ENCODE results near the gene LRRC49. TPM values are rescaled to one million over a fixed set of nuclear protein-coding genes. Genes with fewer than 3 reads are reported as not detected.

LRRC49 gene
- total RNA-seq, 2 donors from 2014 or later = 9.8 to 13.3 TPM

DNA sequence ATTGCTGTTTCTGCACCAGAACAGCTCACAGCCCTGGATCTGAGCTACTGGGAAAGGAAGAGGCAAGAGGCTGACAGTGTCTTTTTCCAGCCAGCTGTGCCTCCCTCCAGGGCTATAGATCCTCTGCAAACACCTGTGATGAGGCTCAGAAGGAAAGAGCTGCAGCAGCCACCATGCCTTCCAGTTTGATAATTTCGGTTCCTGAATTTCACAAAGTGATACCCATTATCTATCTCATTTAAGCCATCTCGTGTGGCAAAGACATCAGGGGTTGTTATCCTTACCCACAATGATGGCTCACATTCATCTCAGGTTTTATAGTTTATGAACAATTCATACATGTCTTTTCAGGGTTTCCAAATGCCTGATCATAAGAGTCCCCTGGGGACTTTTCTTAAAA, 36.9 kb upstream of the LRRC49 start:
- Histone ChIP-seq H3K36me3 (no peaks in the 10 kb centered on the region), H3K27ac (no peak overlapping the region), H3K27me3 (replicated peaks; ENCODE audit: insufficient read depth) (no peaks in the 10 kb centered on the region), H3K4me1 (replicated peaks) (no peaks in the 10 kb centered on the region), H3K4me3 (no peak overlapping the region), H3K9me3 (no peaks in the 10 kb centered on the region)
- intact Hi-C loops (cut with DNase I) = no loop called here
- DNase-seq (ENCODE audit: low spot score) = no peak
- 84% methylated on average over 2 of the region's 2 CpGs for WGBS
- TF ChIP-seq POLR2AphosphoS5 (IDR thresholded peaks at IDR 0.05) (no peak), POLR2A (IDR thresholded peaks at IDR 0.05) (no peak)
- TF ChIP-seq, protein P1, sequence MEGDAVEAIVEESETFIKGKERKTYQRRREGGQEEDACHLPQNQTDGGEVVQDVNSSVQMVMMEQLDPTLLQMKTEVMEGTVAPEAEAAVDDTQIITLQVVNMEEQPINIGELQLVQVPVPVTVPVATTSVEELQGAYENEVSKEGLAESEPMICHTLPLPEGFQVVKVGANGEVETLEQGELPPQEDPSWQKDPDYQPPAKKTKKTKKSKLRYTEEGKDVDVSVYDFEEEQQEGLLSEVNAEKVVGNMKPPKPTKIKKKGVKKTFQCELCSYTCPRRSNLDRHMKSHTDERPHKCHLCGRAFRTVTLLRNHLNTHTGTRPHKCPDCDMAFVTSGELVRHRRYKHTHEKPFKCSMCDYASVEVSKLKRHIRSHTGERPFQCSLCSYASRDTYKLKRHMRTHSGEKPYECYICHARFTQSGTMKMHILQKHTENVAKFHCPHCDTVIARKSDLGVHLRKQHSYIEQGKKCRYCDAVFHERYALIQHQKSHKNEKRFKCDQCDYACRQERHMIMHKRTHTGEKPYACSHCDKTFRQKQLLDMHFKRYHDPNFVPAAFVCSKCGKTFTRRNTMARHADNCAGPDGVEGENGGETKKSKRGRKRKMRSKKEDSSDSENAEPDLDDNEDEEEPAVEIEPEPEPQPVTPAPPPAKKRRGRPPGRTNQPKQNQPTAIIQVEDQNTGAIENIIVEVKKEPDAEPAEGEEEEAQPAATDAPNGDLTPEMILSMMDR (IDR thresholded peaks at IDR 0.05) = no peak

DNA sequence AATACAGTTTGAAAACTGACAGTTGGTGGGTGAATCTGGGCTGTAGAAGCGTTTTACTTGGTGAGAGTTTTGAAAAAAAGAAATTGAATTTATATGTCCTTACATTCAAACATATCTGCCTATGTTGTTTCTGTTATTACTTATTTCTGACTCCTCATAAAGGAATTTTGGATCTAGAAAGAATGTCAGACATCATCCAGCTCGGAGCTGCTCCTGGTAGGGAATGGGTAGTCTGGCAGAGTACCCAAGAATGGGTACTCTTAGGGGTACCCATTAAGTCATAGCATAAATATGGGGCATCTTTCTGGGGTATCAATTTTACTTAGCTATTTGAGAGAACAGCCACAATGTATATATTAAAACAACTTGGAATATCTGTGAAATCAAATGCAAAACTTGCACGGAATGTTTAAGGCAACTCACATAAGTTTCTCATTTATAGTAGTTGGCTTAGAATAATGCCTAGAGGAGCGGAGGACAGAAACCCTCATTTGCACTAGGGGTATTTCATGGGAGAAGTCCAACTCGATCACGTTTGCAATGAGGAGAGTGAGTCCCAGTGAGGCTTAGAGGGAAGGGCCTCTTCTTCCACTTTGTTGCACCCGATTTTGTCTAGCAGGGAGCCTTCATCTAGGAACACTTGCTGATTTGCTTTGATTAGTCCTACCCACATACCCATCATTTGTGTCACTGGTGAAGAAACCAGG, 36.3 kb upstream of the LRRC49 start:
- DNase-seq (ENCODE audit: low spot score) = no peak
- intact Hi-C loops (cut with DNase I) = no loop called here
- H3K4me1 ChIP-seq (replicated peaks) = no peaks in the 10 kb centered on the region
- no peak overlapping the region for H3K4me3 ChIP-seq
- no peaks in the 10 kb centered on the region for H3K9me3 ChIP-seq
- 85% methylated on average over 7 of the region's 7 CpGs for WGBS
- TF ChIP-seq, protein P1 (IDR thresholded peaks at IDR 0.05) = no peak
- TF ChIP-seq POLR2A (IDR thresholded peaks at IDR 0.05) (no peak), POLR2AphosphoS5 (IDR thresholded peaks at IDR 0.05) (no peak)
- no peak overlapping the region for H3K27ac ChIP-seq
- no peaks in the 10 kb centered on the region for H3K27me3 ChIP-seq (replicated peaks; ENCODE audit: insufficient read depth)
- H3K36me3 ChIP-seq = no peaks in the 10 kb centered on the region

DNA sequence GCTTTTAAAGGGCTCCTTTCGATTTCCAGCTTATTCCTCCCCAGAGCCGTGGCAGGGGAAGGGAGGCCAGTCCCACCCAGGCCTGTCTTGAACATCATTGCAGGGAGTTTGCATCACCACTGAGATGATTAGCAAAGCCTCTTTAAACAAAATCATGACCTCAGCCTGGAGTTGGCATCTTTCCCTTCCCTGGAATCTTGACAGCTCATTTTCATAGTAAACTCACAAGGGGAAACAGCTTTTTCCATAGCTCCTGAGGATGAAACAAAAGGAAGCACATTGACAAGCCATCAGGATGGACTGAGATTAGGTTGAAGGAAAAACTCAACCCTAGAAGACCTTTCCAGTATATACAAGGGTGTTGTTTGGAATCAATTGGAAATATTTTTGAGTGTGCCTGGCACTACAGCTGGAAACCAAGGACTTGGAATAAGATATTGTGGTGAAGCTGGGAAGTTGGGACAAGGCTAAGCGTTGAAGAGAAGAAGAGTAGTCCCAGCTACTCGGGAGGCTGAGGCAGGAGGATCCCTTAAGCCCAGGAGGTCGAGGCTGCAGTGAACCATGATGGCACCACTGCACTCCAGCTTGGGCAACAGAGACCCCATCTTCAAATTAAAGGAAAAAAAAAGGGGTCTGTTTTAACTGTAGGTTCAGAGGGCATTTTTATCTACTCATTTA, 35.6 kb upstream of the LRRC49 start:
- no peak overlapping the region for H3K4me3 ChIP-seq
- no peak overlapping the region for H3K27ac ChIP-seq
- no peaks in the 10 kb centered on the region for H3K9me3 ChIP-seq
- DNase-seq (ENCODE audit: low spot score) = no peak
- TF ChIP-seq POLR2AphosphoS5 (IDR thresholded peaks at IDR 0.05) (no peak), POLR2A (IDR thresholded peaks at IDR 0.05) (no peak)
- TF ChIP-seq, protein P1 (IDR thresholded peaks at IDR 0.05) = no peak
- H3K36me3 ChIP-seq = no peaks in the 10 kb centered on the region
- intact Hi-C loops (cut with DNase I) = no loop called here
- H3K4me1 ChIP-seq (replicated peaks) = no peaks in the 10 kb centered on the region
- no peaks in the 10 kb centered on the region for H3K27me3 ChIP-seq (replicated peaks; ENCODE audit: insufficient read depth)
- WGBS = 76% methylated on average over 5 of the region's 5 CpGs

DNA sequence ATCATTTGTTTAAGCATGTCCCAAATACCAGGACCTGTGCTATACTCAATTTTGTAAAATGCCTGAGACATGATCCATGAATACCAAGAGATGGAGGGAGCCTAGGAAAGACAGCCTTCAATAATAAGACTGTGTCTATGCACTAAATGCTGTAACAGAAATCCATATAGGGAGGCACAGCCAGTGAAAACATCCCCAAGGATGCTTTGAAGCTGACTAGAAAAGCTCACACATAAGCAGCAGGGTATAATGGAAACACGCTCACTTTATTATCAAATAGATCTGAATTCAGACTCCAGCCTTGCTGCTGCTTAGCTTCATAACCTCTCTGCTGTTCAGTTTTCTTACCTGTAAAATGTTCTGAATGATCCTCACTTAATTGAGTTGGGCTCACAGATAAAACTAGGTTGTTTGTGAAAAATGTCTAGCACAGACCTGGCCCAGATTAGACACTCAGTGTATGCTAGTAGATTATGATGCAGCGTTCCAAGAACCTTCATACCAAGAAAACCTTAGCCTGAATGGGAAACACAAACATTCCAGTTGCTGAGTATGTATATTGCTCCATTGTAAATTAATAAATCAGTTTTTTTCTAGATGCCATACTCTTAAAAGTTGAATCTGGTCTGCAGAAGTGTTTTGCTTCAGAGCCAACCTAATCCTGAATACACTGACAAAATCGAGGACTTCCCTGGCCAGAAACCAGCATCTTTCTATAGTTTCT, 34.9 kb upstream of the LRRC49 start:
- intact Hi-C loops (cut with DNase I) = no loop called here
- no peak overlapping the region for H3K4me3 ChIP-seq
- no peaks in the 10 kb centered on the region for H3K36me3 ChIP-seq
- H3K27me3 ChIP-seq (replicated peaks; ENCODE audit: insufficient read depth) = no peaks in the 10 kb centered on the region
- TF ChIP-seq POLR2AphosphoS5 (IDR thresholded peaks at IDR 0.05) (no peak), POLR2A (IDR thresholded peaks at IDR 0.05) (no peak)
- TF ChIP-seq, protein P1 (IDR thresholded peaks at IDR 0.05) = no peak
- WGBS = 86% methylated on average over 3 of the region's 3 CpGs
- H3K9me3 ChIP-seq = no peaks in the 10 kb centered on the region
- no peak for DNase-seq (ENCODE audit: low spot score)
- H3K4me1 ChIP-seq (replicated peaks) = no peaks in the 10 kb centered on the region
- H3K27ac ChIP-seq = no peak overlapping the region
